ENCODE measurements around the gene ZNF160.
"Not testable (repeated sequence)": the region's sequence is repeated elsewhere in the genome, so short reads cannot be mapped to it uniquely, and the experiment has no call there.

The ZNF160 gene

GRCh38 chr19:53103234-53104203, at the start of gene ZNF160:
ZNF160 (minus strand) TSS chr19:53103422; CDS start chr19:53086276, 17,146 bp downstream.
- Histone ChIP-seq H3K36me3 (ENCODE audit: control insufficient read depth, insufficient read depth, low read length, severe bottlenecking) (peaks cover 18% of the 10 kb centered on the region), H3K9me3 (ENCODE audit: control insufficient read depth, low read length) (peaks cover 7% of the 10 kb centered on the region), H3K9ac (ENCODE audit: low read length) (peak within 1 kb of the TSS; percentile 97), H3K27me3 (replicated peaks; ENCODE audit: control insufficient read depth, insufficient read depth, low read length) (no peaks in the 10 kb centered on the region), H3K4me3 (ENCODE audit: low read length) (peak within 1 kb of the TSS; percentile 99), H3K4me1 (ENCODE audit: control insufficient read depth, insufficient read depth, low read length) (peaks cover 11% of the 10 kb centered on the region)
- DNase-seq (ENCODE audit: low read depth): peak; percentile 100

DNA sequence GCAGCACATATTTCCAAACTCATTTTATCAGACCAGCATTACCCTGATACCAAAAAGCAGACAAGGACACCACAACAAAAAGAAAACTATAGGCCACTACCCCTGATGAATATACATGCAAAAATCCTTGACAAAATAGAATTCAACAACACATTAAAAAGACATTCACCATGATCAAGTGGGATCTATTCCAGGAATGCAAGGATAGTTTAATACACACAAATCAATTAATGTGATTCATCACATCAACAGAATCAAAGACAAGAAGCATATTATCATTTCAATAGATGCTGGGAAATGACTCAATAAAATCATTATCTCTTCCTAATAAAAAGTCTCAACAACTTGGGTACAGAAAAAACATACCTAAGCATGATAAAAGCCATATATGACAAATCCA, 44.4 kb upstream of the ZNF160 start:
- DNase-seq (ENCODE audit: low read depth): no peak
- Histone ChIP-seq H3K4me1 (ENCODE audit: control insufficient read depth, insufficient read depth, low read length) (no peaks in the 10 kb centered on the region), H3K9ac (ENCODE audit: low read length) (no peak overlapping the region), H3K27me3 (replicated peaks; ENCODE audit: control insufficient read depth, insufficient read depth, low read length) (no peaks in the 10 kb centered on the region), H3K9me3 (ENCODE audit: control insufficient read depth, low read length) (peaks cover 67% of the 10 kb centered on the region), H3K36me3 (ENCODE audit: control insufficient read depth, insufficient read depth, low read length, severe bottlenecking) (peaks cover 66% of the 10 kb centered on the region), H3K4me3 (ENCODE audit: low read length) (no peak overlapping the region)

DNA sequence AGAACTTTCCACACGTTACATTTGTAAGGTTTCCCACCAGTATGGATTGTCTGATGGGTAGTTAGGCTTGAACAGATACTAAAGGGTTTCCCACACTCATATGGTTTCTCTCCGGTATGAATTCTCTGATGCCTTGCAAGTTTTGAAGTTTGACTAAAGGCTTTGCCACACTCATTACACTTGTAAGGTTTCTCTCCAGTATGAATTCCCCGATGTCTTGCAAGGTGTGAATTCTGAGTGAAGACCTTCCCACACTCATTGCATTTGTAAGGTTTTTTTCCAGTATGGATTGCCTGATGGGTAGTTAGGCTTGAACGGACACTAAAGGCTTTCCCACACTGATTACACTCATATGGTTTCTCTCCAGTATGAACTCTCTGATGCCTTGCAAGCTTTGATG, 37.1 kb upstream of the ZNF160 start:
- H3K27me3 ChIP-seq (replicated peaks; ENCODE audit: control insufficient read depth, insufficient read depth, low read length): no peaks in the 10 kb centered on the region
- no peak for DNase-seq (ENCODE audit: low read depth)
- H3K4me3 ChIP-seq (ENCODE audit: low read length): peak overlapping the region; percentile 59
- H3K4me1 ChIP-seq (ENCODE audit: control insufficient read depth, insufficient read depth, low read length): no peaks in the 10 kb centered on the region
- no peak overlapping the region for H3K9ac ChIP-seq (ENCODE audit: low read length)
- peaks cover 41% of the 10 kb centered on the region for H3K36me3 ChIP-seq (ENCODE audit: control insufficient read depth, insufficient read depth, low read length, severe bottlenecking)
- peaks cover 58% of the 10 kb centered on the region for H3K9me3 ChIP-seq (ENCODE audit: control insufficient read depth, low read length)

DNA sequence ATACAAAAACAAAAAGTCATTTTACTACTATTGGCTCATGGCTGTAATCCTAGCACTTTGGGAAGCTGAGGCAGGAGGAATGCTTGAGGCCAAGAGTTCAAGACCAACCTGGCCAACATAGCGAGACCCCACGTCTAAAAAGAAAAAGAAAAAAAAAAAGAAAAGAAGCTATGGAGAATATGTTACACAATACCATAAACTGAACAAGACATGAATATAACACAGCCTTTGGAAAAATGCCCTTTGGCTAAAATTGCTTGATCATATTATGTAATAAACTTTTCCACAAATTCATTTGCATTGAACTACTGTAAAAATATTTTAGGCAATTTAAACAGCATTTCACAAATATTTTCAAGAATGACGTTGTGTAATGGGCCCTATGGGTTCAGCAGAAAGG, 33.2 kb upstream of the ZNF160 start:
- H3K9ac ChIP-seq (ENCODE audit: low read length): no peak overlapping the region
- no peak for DNase-seq (ENCODE audit: low read depth)
- H3K4me3 ChIP-seq (ENCODE audit: low read length): no peak overlapping the region
- peaks cover 11% of the 10 kb centered on the region for H3K4me1 ChIP-seq (ENCODE audit: control insufficient read depth, insufficient read depth, low read length)
- peaks cover 10% of the 10 kb centered on the region for H3K36me3 ChIP-seq (ENCODE audit: control insufficient read depth, insufficient read depth, low read length, severe bottlenecking)
- H3K27me3 ChIP-seq (replicated peaks; ENCODE audit: control insufficient read depth, insufficient read depth, low read length): no peaks in the 10 kb centered on the region
- H3K9me3 ChIP-seq (ENCODE audit: control insufficient read depth, low read length): peaks cover 26% of the 10 kb centered on the region

GRCh38 chr19:53132141-53132991, 29.1 kb upstream of the ZNF160 start, which contains the start of gene ZNF415:
ZNF415 (minus strand) TSS chr19:53132910; CDS start chr19:53122676, 10,234 bp downstream.
- peak; percentile 83 for DNase-seq (ENCODE audit: low read depth)
- Histone ChIP-seq H3K9me3 (ENCODE audit: control insufficient read depth, low read length) (no peaks in the 10 kb centered on the region), H3K9ac (ENCODE audit: low read length) (peak within 1 kb of the TSS; percentile 77), H3K27me3 (replicated peaks; ENCODE audit: control insufficient read depth, insufficient read depth, low read length) (no peaks in the 10 kb centered on the region), H3K4me1 (ENCODE audit: control insufficient read depth, insufficient read depth, low read length) (peaks cover 11% of the 10 kb centered on the region), H3K4me3 (ENCODE audit: low read length) (peak within 1 kb of the TSS; percentile 82), H3K36me3 (ENCODE audit: control insufficient read depth, insufficient read depth, low read length, severe bottlenecking) (no peaks in the 10 kb centered on the region)

DNA sequence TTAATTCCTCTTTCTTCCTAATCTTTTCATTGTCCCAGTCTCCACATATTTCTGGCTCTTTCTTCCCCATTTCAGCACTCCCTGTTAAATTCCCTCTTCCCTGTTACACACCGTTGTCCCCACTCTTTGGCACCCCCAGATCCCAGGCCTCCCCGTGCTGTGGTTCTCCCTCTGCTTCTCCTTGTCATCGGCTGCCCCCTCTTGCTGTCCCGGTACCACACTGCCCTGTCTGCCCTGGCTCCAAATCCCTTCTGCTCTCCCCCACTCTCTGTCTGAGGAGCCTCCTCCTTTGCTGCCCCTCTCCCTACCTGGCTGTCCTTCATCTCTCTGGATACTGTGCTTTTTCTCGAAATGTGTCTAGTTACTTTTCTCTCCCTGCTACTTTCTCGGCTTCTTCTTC, 28.5 kb upstream of the ZNF160 start:
- peaks cover 11% of the 10 kb centered on the region for H3K4me1 ChIP-seq (ENCODE audit: control insufficient read depth, insufficient read depth, low read length)
- no peak for DNase-seq (ENCODE audit: low read depth)
- H3K9me3 ChIP-seq (ENCODE audit: control insufficient read depth, low read length): no peaks in the 10 kb centered on the region
- peak overlapping the region; percentile 77 for H3K9ac ChIP-seq (ENCODE audit: low read length)
- H3K27me3 ChIP-seq (replicated peaks; ENCODE audit: control insufficient read depth, insufficient read depth, low read length): no peaks in the 10 kb centered on the region
- peak overlapping the region; percentile 82 for H3K4me3 ChIP-seq (ENCODE audit: low read length)
- no peaks in the 10 kb centered on the region for H3K36me3 ChIP-seq (ENCODE audit: control insufficient read depth, insufficient read depth, low read length, severe bottlenecking)

DNA sequence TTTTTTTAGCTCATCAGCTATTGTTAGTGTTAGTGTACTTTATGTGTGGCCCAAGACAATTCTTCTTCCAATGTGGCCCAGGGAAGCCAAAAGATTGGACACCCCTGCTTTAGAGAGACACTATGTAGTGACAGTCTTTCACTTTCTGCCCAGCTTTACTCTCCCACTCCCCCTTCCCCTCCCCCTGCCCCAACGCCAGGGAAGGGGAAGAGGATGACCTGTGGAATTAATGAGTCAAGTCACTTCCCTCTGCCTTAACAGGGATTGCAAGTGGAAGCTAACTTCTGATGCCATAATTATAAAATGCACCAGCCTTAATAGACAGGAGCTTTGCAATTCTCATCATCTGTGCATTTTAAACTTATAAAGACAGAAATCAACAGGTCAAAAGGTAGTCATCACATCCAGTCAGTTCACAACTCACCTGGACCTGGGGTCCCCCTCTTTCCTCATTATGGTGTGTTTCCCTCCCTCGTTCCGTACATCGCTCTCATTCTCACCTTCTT, 27.9 kb upstream of the ZNF160 start:
- DNase-seq (ENCODE audit: low read depth): no peak
- Histone ChIP-seq H3K27me3 (replicated peaks; ENCODE audit: control insufficient read depth, insufficient read depth, low read length) (no peaks in the 10 kb centered on the region), H3K9ac (ENCODE audit: low read length) (no peak overlapping the region), H3K4me1 (ENCODE audit: control insufficient read depth, insufficient read depth, low read length) (peaks cover 11% of the 10 kb centered on the region), H3K4me3 (ENCODE audit: low read length) (no peak overlapping the region), H3K9me3 (ENCODE audit: control insufficient read depth, low read length) (no peaks in the 10 kb centered on the region), H3K36me3 (ENCODE audit: control insufficient read depth, insufficient read depth, low read length, severe bottlenecking) (no peaks in the 10 kb centered on the region)

DNA sequence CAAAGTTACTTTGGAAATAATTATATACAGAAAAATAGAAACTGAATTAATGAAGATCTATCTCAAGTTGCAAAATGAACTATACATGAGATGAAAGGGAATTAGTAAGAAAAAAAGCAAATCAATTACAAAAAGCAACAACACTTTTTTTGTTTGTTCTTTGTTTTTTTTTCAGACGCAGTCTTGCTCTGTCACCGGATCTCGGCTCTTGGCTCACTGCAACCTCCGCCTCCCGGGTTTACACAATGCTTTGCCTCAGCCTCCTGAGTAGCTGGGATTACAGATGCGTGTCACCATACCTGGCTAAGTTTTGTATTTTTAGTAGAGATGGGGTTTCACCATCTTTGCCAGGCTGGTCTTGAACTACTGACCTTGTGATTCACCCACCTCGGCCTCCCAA, 27.3 kb upstream of the ZNF160 start:
- no peak overlapping the region for H3K4me3 ChIP-seq (ENCODE audit: low read length)
- H3K9me3 ChIP-seq (ENCODE audit: control insufficient read depth, low read length): no peaks in the 10 kb centered on the region
- DNase-seq (ENCODE audit: low read depth): no peak
- H3K27me3 ChIP-seq (replicated peaks; ENCODE audit: control insufficient read depth, insufficient read depth, low read length): no peaks in the 10 kb centered on the region
- no peak overlapping the region for H3K9ac ChIP-seq (ENCODE audit: low read length)
- H3K4me1 ChIP-seq (ENCODE audit: control insufficient read depth, insufficient read depth, low read length): peaks cover 11% of the 10 kb centered on the region
- no peaks in the 10 kb centered on the region for H3K36me3 ChIP-seq (ENCODE audit: control insufficient read depth, insufficient read depth, low read length, severe bottlenecking)

- not testable (repeated sequence) for H3K4me3 ChIP-seq (ENCODE audit: low read length); H3K36me3 ChIP-seq (ENCODE audit: control insufficient read depth, insufficient read depth, low read length, severe bottlenecking); H3K9ac ChIP-seq (ENCODE audit: low read length); H3K4me1 ChIP-seq (ENCODE audit: control insufficient read depth, insufficient read depth, low read length); H3K9me3 ChIP-seq (ENCODE audit: control insufficient read depth, low read length); DNase-seq (ENCODE audit: low read depth); H3K27me3 ChIP-seq (replicated peaks; ENCODE audit: control insufficient read depth, insufficient read depth, low read length)
Observed at GRCh38 chr19:53126733-53127526, 23.7 kb upstream of the ZNF160 start.

DNA sequence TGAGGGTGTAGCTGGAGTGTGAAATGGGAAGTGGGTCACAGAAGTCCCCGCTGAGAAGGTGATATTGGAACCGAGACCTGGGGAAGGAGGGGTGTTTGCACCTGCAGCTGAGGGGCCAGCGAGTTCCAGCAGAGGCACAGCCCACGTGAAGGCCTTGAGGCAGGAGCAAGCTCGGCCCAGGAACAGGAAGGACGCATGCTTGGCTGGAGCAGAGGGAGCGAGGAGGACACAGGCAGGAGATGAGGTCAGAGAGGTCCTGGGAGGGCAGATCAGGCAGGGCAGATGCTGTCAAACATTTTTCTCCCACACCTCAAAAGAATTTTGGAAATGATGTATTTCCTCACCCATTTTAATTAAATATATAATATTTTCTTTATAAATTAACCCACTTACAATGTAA, 20.2 kb upstream of the ZNF160 start:
- Histone ChIP-seq H3K27me3 (replicated peaks; ENCODE audit: control insufficient read depth, insufficient read depth, low read length) (no peaks in the 10 kb centered on the region), H3K36me3 (ENCODE audit: control insufficient read depth, insufficient read depth, low read length, severe bottlenecking) (no peaks in the 10 kb centered on the region), H3K4me3 (ENCODE audit: low read length) (no peak overlapping the region), H3K9me3 (ENCODE audit: control insufficient read depth, low read length) (no peaks in the 10 kb centered on the region), H3K4me1 (ENCODE audit: control insufficient read depth, insufficient read depth, low read length) (no peaks in the 10 kb centered on the region), H3K9ac (ENCODE audit: low read length) (no peak overlapping the region)
- DNase-seq (ENCODE audit: low read depth): no peak
